ENCODE measurements around the gene CFAP44. TPM values are rescaled to one million over a fixed set of nuclear protein-coding genes. Genes with fewer than 3 reads are reported as not detected.

The CFAP44 gene
- 2.0 and 3.7 TPM in 2 replicates for total RNA-seq (2021)
- long read RNA-seq, partial matches to known transcripts, result 0 of 3 reads
- long read RNA-seq, other reads (novel, unspliced or antisense), result 3 of 3 reads

- Histone ChIP-seq H3K27ac (ENCODE audit: insufficient read length, low read depth, low read length) (no peak within 1 kb of the TSS), H4K8ac (replicated peaks; ENCODE audit: insufficient read length, low read depth, low read length) (no peak within 1 kb of the TSS), H2AFZ (ENCODE audit: low read length) (peak within 1 kb of the TSS; percentile 90), H3K18ac (ENCODE audit: insufficient read length, low read depth, low read length) (peak within 1 kb of the TSS; percentile 67), H2BK12ac (ENCODE audit: insufficient read length, low read depth, low read length) (no peak within 1 kb of the TSS), H3K56ac (ENCODE audit: insufficient read length, low read depth, low read length) (no peak within 1 kb of the TSS), H3K79me1 (ENCODE audit: insufficient read depth, low read depth, low read length, poor library complexity, severe bottlenecking) (no peaks in the 10 kb centered on the region), H2BK120ac (ENCODE audit: low read depth, low read length, poor library complexity, severe bottlenecking) (no peak within 1 kb of the TSS), H3K79me2 (ENCODE audit: insufficient read depth, low read length) (no peaks in the 10 kb centered on the region), H3K4me2 (ENCODE audit: insufficient read depth, insufficient read length, low read length) (peak within 1 kb of the TSS; percentile 20), H4K5ac (ENCODE audit: insufficient read length, low read depth, low read length) (no peak within 1 kb of the TSS), H2BK15ac (ENCODE audit: low read depth, low read length) (no peak within 1 kb of the TSS), H4K91ac (ENCODE audit: insufficient read length, low read depth, low read length) (no peak within 1 kb of the TSS), H2BK5ac (ENCODE audit: insufficient read length, low read length) (no peak within 1 kb of the TSS), H2AK5ac (ENCODE audit: insufficient read length, low read length) (no peak within 1 kb of the TSS), H3T11ph (ENCODE audit: low read length) (no peak within 1 kb of the TSS), H3K27me3 (ENCODE audit: insufficient read depth, low read length) (no peaks in the 10 kb centered on the region), H3K9ac (ENCODE audit: extremely low read depth, insufficient read length, low read length) (no peak within 1 kb of the TSS), H4K20me1 (ENCODE audit: control insufficient read depth, insufficient read depth, insufficient read length) (no peaks in the 10 kb centered on the region), H3K9me3 (ENCODE audit: control insufficient read depth, low read depth, low read length) (no peaks in the 10 kb centered on the region), H3K4me1 (ENCODE audit: insufficient read depth, low read length) (no peaks in the 10 kb centered on the region), H3K23me2 (ENCODE audit: insufficient read length, low read depth, low read length, poor library complexity, severe bottlenecking) (peaks cover 4% of the 10 kb centered on the region), H2BK20ac (ENCODE audit: low read depth, low read length, poor library complexity, severe bottlenecking) (peak within 1 kb of the TSS; percentile 26), H3K4ac (ENCODE audit: low read depth, low read length) (no peak within 1 kb of the TSS), H3K23ac (ENCODE audit: insufficient read length, low read depth, low read length) (no peak within 1 kb of the TSS), H3K14ac (ENCODE audit: insufficient read depth, low read length) (peak within 1 kb of the TSS; percentile 66; the same call in 1 of the 2 replicates)
- no peaks in the 10 kb centered on the region for H3K9me3 Mint-ChIP-seq
- WGBS (ENCODE audit: extremely low coverage, insufficient read length, low lambda C conversion rate), result no CpG with 5 or more reads among the region's 44 CpGs
- peak within 1 kb of the TSS; percentile 52 to 59 for H3K4me3 Mint-ChIP-seq
- peak within 1 kb of the TSS in 1 of 3 experiments; percentile 81; a peak in 1 of 7 replicates for H3K27ac Mint-ChIP-seq
- no peak for TF ChIP-seq CTCF (conservative IDR thresholded peaks at IDR 0.05)
- no peaks in the 10 kb centered on the region for H3K27me3 Mint-ChIP-seq (ENCODE audit: low read depth)
- no peaks in the 10 kb centered on the region; a peak in 1 of 7 replicates for H3K36me3 Mint-ChIP-seq (ENCODE audit: insufficient read depth in 1 of 3, low read depth in 3 of 3)
- H3K4me1 Mint-ChIP-seq, result peaks cover 2 to 4% of the 10 kb centered on the region in 2 experiments; a peak in 3 of 4 replicates
- DNase-seq, result peak; percentile 91
These were observed at the start of gene CFAP44 for GRCh38 chr3:113441051-113441770. Gene CFAP44, minus strand, starts transcription at chr3:113441493. Its CDS starts 7,829 bp downstream, at chr3:113433664.

All from H9 (cell line).